ENCODE measurements around the gene GTF2A1L. TPM values are rescaled to one million over a fixed set of nuclear protein-coding genes. Genes with fewer than 3 reads are reported as not detected.

The GTF2A1L gene
- polyA plus RNA-seq, 1 donor from 2014 or later = 0.51 TPM

GRCh38 chr2:48600204-48600813, 17.3 kb upstream of the GTF2A1L start:
- H3K9me2 ChIP-seq (ENCODE audit: insufficient read depth, low read length) = no peaks in the 10 kb centered on the region
- no peaks in the 10 kb centered on the region for H4K20me1 ChIP-seq (ENCODE audit: insufficient read depth)
- H3K36me3 ChIP-seq (ENCODE audit: insufficient read depth, low read length) = no peaks in the 10 kb centered on the region
- no peak overlapping the region for H3K4me2 ChIP-seq (ENCODE audit: low read length)
- TF ChIP-seq RAD21 (conservative IDR thresholded peaks at IDR 0.05) (peak; percentile 94), CTCF (IDR thresholded peaks at IDR 0.05; ENCODE audit: poor library complexity, severe bottlenecking) (peak; percentile 89), TAF1 (IDR thresholded peaks at IDR 0.05; ENCODE audit: low read depth) (no peak), SMC3 (conservative IDR thresholded peaks at IDR 0.05; ENCODE audit: poor library complexity) (peak; percentile 90)
- no peaks in the 10 kb centered on the region for H3K27me3 ChIP-seq (ENCODE audit: insufficient read depth, low read depth, low read length)
- H3K27ac ChIP-seq (ENCODE audit: low read length) = peak overlapping the region; percentile 7
- no peaks in the 10 kb centered on the region for H3K79me2 ChIP-seq (replicated peaks; ENCODE audit: insufficient read depth, low read length)
- no peaks in the 10 kb centered on the region for H3K9me3 ChIP-seq (ENCODE audit: low read length)
- no peak overlapping the region for H3K9ac ChIP-seq (ENCODE audit: low read length)
- H3K4me3 ChIP-seq (ENCODE audit: low read length) = no peak overlapping the region
- H3F3A ChIP-seq (ENCODE audit: insufficient read depth, low read length, poor library complexity, severe bottlenecking) = no peaks in the 10 kb centered on the region
- H2AFZ ChIP-seq (ENCODE audit: low read depth, low read length) = no peak overlapping the region

GRCh38 chr2:48600917-48601316, 16.7 kb upstream of the GTF2A1L start:
- Histone ChIP-seq H3K4me3 (ENCODE audit: low read length) (no peak overlapping the region), H3K27me3 (ENCODE audit: insufficient read depth, low read depth, low read length) (no peaks in the 10 kb centered on the region), H3K9ac (ENCODE audit: low read length) (no peak overlapping the region), H3K4me2 (ENCODE audit: low read length) (no peak overlapping the region), H3K9me3 (ENCODE audit: low read length) (no peaks in the 10 kb centered on the region), H3K79me2 (replicated peaks; ENCODE audit: insufficient read depth, low read length) (no peaks in the 10 kb centered on the region), H4K20me1 (ENCODE audit: insufficient read depth) (no peaks in the 10 kb centered on the region), H2AFZ (ENCODE audit: low read depth, low read length) (no peak overlapping the region), H3F3A (ENCODE audit: insufficient read depth, low read length, poor library complexity, severe bottlenecking) (no peaks in the 10 kb centered on the region), H3K36me3 (ENCODE audit: insufficient read depth, low read length) (no peaks in the 10 kb centered on the region), H3K9me2 (ENCODE audit: insufficient read depth, low read length) (no peaks in the 10 kb centered on the region), H3K27ac (ENCODE audit: low read length) (peak overlapping the region; percentile 7)
- no peak for TF ChIP-seq POLR2AphosphoS5 (IDR thresholded peaks at IDR 0.05)
- no peak for TF ChIP-seq EP300 (conservative IDR thresholded peaks at IDR 0.05; ENCODE audit: poor library complexity, severe bottlenecking)
- no peak for TF ChIP-seq MXI1 (conservative IDR thresholded peaks at IDR 0.05; ENCODE audit: poor library complexity, severe bottlenecking)
- no peak for TF ChIP-seq RAD21 (conservative IDR thresholded peaks at IDR 0.05)
- TF ChIP-seq CTCF (IDR thresholded peaks at IDR 0.05; ENCODE audit: poor library complexity, severe bottlenecking) = no peak
- no peak for TF ChIP-seq REST (IDR thresholded peaks at IDR 0.05; ENCODE audit: borderline replicate concordance)
- TF ChIP-seq EZH2 (IDR thresholded peaks at IDR 0.05; ENCODE audit: borderline replicate concordance, insufficient read depth, low read length, poor library complexity, severe bottlenecking) = no peak
- TF ChIP-seq SMC3 (conservative IDR thresholded peaks at IDR 0.05; ENCODE audit: poor library complexity) = no peak
- TF ChIP-seq TAF1 (IDR thresholded peaks at IDR 0.05; ENCODE audit: low read depth) = no peak
